SJSA1 (cell line): ENCODE data around the gene TMEM187. TPM values are rescaled to one million over a fixed set of nuclear protein-coding genes. Genes with fewer than 3 reads are reported as not detected.

Source experiments
- DNase-seq, 2 experiments: peaks; one replicate each; pipeline ENCODE4 v3.0.0-alpha.2; 2015 to 2020; ENCODE audit warnings: low spot score in 2 of 2, low read depth in 1 of 2
- H3K27ac ChIP-seq: fragments of 250-450 bp; sonication (Bioruptor Pico); 2 replicates; pipeline ENCODE4 v1.5.1; 2020; ENCODE audit warnings: mild to moderate bottlenecking, moderate library complexity
- H3K27me3 ChIP-seq: fragments of 250-450 bp; sonication (Bioruptor Pico); replicated peaks from 2 replicates; pipeline ENCODE4 v1.5.1; 2020; ENCODE audit warnings: mild to moderate bottlenecking, moderate library complexity
- H3K36me3 ChIP-seq: fragments of 250-450 bp; sonication (Bioruptor Pico); 2 replicates; pipeline ENCODE4 v1.5.1; 2020; ENCODE audit warnings: mild to moderate bottlenecking
- H3K4me1 ChIP-seq: fragments of 250-450 bp; sonication (Bioruptor Pico); replicated peaks from 2 replicates; pipeline ENCODE4 v1.6.1; 2021; ENCODE audit warnings: mild to moderate bottlenecking
- H3K4me3 ChIP-seq: fragments of 250-450 bp; sonication (Bioruptor Pico); 2 replicates; pipeline ENCODE4 v1.5.1; 2020; ENCODE audit warnings: mild to moderate bottlenecking
- H3K9me3 ChIP-seq: fragments of 250-450 bp; sonication (Bioruptor Pico); replicated peaks from 2 replicates; pipeline ENCODE4 v1.5.1; 2020; ENCODE audit warnings: mild to moderate bottlenecking
- total RNA-seq: library from RNA; depleted of rRNA; stranded (reverse); fragments of >200 nt; shearing (Covaris generic); gene quantifications from 2 replicates; pipeline ENCODE4 v1.2.3, GENCODE V29; 2014

Gene TMEM187
- total RNA-seq, 1 experiment from 2014 or later = 1.1 TPM

GRCh38 chrX:153930011-153930910 is 42.3 kb upstream of the TMEM187 start:
- peaks cover 12% of the 10 kb centered on the region for H3K4me1 ChIP-seq
- DNase-seq = no peak
- no peaks in the 10 kb centered on the region for H3K27me3 ChIP-seq
- no peaks in the 10 kb centered on the region for H3K9me3 ChIP-seq
- H3K36me3 ChIP-seq = peaks cover 40% of the 10 kb centered on the region
- H3K27ac ChIP-seq = no peak overlapping the region
- no peak overlapping the region for H3K4me3 ChIP-seq

GRCh38 chrX:153931151-153931550 is 41.4 kb upstream of the TMEM187 start:
- no peaks in the 10 kb centered on the region for H3K27me3 ChIP-seq
- H3K27ac ChIP-seq = no peak overlapping the region
- no peaks in the 10 kb centered on the region for H3K9me3 ChIP-seq
- H3K4me3 ChIP-seq = no peak overlapping the region
- no peak for DNase-seq
- H3K4me1 ChIP-seq = peaks cover 15% of the 10 kb centered on the region
- peaks cover 40% of the 10 kb centered on the region for H3K36me3 ChIP-seq

GRCh38 chrX:153931748-153932147 is 40.8 kb upstream of the TMEM187 start:
- H3K27me3 ChIP-seq = no peaks in the 10 kb centered on the region
- peaks cover 15% of the 10 kb centered on the region for H3K4me1 ChIP-seq
- no peak overlapping the region for H3K4me3 ChIP-seq
- peaks cover 40% of the 10 kb centered on the region for H3K36me3 ChIP-seq
- no peaks in the 10 kb centered on the region for H3K9me3 ChIP-seq
- DNase-seq = no peak
- H3K27ac ChIP-seq = no peak overlapping the region

GRCh38 chrX:153932220-153932915 is 40.2 kb upstream of the TMEM187 start:
- H3K36me3 ChIP-seq = peaks cover 40% of the 10 kb centered on the region
- no peak for DNase-seq
- no peak overlapping the region for H3K27ac ChIP-seq
- H3K9me3 ChIP-seq = no peaks in the 10 kb centered on the region
- no peak overlapping the region for H3K4me3 ChIP-seq
- H3K27me3 ChIP-seq = no peaks in the 10 kb centered on the region
- peaks cover 8% of the 10 kb centered on the region for H3K4me1 ChIP-seq

- Histone ChIP-seq H3K27ac (no peak overlapping the region), H3K36me3 (peaks cover 40% of the 10 kb centered on the region), H3K27me3 (no peaks in the 10 kb centered on the region), H3K9me3 (no peaks in the 10 kb centered on the region), H3K4me1 (peaks cover 3% of the 10 kb centered on the region; the same call in 1 of the 2 replicates), H3K4me3 (peak overlapping the region; percentile 99)
- no peak for DNase-seq
Observed at GRCh38 chrX:153933748-153934147, 38.8 kb upstream of the TMEM187 start.

- Histone ChIP-seq H3K4me1 (peaks cover 3% of the 10 kb centered on the region; the same call in 1 of the 2 replicates), H3K36me3 (peaks cover 36% of the 10 kb centered on the region), H3K27me3 (no peaks in the 10 kb centered on the region), H3K27ac (no peak overlapping the region), H3K9me3 (no peaks in the 10 kb centered on the region), H3K4me3 (peak overlapping the region; percentile 99)
- no peak for DNase-seq
Observed at GRCh38 chrX:153934148-153934761, 38.3 kb upstream of the TMEM187 start.

GRCh38 chrX:153934762-153935325 is 37.7 kb upstream of the TMEM187 start, which contains the start of gene NAA10:
NAA10 (minus strand) TSS chrX:153935037; CDS start chrX:153934904, 133 bp downstream.
- DNase-seq = peak; percentile 51 to 60
- peaks cover 36% of the 10 kb centered on the region for H3K36me3 ChIP-seq
- no peak within 1 kb of the TSS for H3K27ac ChIP-seq
- H3K27me3 ChIP-seq = no peaks in the 10 kb centered on the region
- H3K9me3 ChIP-seq = no peaks in the 10 kb centered on the region
- peaks cover 3% of the 10 kb centered on the region; the same call in 1 of the 2 replicates for H3K4me1 ChIP-seq
- H3K4me3 ChIP-seq = peak within 1 kb of the TSS; percentile 99

- peaks cover 31% of the 10 kb centered on the region for H3K36me3 ChIP-seq
- peaks cover 3% of the 10 kb centered on the region; the same call in 1 of the 2 replicates for H3K4me1 ChIP-seq
- no peak for DNase-seq
- H3K27me3 ChIP-seq = no peaks in the 10 kb centered on the region
- no peak overlapping the region for H3K27ac ChIP-seq
- 0 out of 2 replicates have a peak overlapping the region, but pooled peaks have one; percentile 16 for H3K4me3 ChIP-seq
- no peaks in the 10 kb centered on the region for H3K9me3 ChIP-seq
Observed at GRCh38 chrX:153935326-153935851, 37.2 kb upstream of the TMEM187 start.

- DNase-seq = no peak
- peaks cover 15% of the 10 kb centered on the region for H3K36me3 ChIP-seq
- H3K4me3 ChIP-seq = no peak overlapping the region
Observed at GRCh38 chrX:153937056-153937455, 35.5 kb upstream of the TMEM187 start.

GRCh38 chrX:153938226-153938786 is 34.2 kb upstream of the TMEM187 start:
- Histone ChIP-seq H3K27ac (no peak overlapping the region), H3K36me3 (peaks cover 7% of the 10 kb centered on the region)
- DNase-seq = no peak

More at GRCh38 chrX:153937056-153937455, 35.5 kb upstream of the TMEM187 start:
- H3K27me3 ChIP-seq = no peaks in the 10 kb centered on the region
- no peak overlapping the region for H3K27ac ChIP-seq
- no peaks in the 10 kb centered on the region for H3K9me3 ChIP-seq
- H3K4me1 ChIP-seq = peaks cover 3% of the 10 kb centered on the region; the same call in 1 of the 2 replicates

GRCh38 chrX:153939573-153939972 is 33.0 kb upstream of the TMEM187 start:
- Histone ChIP-seq H3K27ac (no peak overlapping the region), H3K36me3 (peaks cover 2% of the 10 kb centered on the region), H3K4me1 (0 out of 2 replicates have a peak, but pooled peaks cover 3% of the 10 kb centered on the region), H3K9me3 (no peaks in the 10 kb centered on the region), H3K4me3 (no peak overlapping the region), H3K27me3 (no peaks in the 10 kb centered on the region)
- DNase-seq = no peak

More at GRCh38 chrX:153938226-153938786, 34.2 kb upstream of the TMEM187 start:
- H3K27me3 ChIP-seq = no peaks in the 10 kb centered on the region
- H3K4me1 ChIP-seq = peaks cover 3% of the 10 kb centered on the region; the same call in 1 of the 2 replicates
- H3K4me3 ChIP-seq = no peak overlapping the region
- no peaks in the 10 kb centered on the region for H3K9me3 ChIP-seq

GRCh38 chrX:153941336-153942252 is 31.0 kb upstream of the TMEM187 start:
- Histone ChIP-seq H3K9me3 (no peaks in the 10 kb centered on the region), H3K36me3 (no peaks in the 10 kb centered on the region), H3K27me3 (no peaks in the 10 kb centered on the region), H3K4me3 (no peak overlapping the region), H3K27ac (no peak overlapping the region), H3K4me1 (no peaks in the 10 kb centered on the region)
- no peak for DNase-seq
